NCI-H1694 treated with DMSO at 0.1 percent for 48 hours (cell line): ENCODE results near the gene WDHD1.
A peak's percentile ranks its signal among the peaks of the same experiment; 100 is the strongest.
"Not testable (repeated sequence)": the region's sequence is repeated elsewhere in the genome, so short reads cannot be mapped to it uniquely, and the experiment has no call there.

ENCODE experiments used
- DNase-seq: peaks from one replicate; lab custom pipeline; 2025; lab: John Stamatoyannopoulos, UW

The WDHD1 gene

DNA sequence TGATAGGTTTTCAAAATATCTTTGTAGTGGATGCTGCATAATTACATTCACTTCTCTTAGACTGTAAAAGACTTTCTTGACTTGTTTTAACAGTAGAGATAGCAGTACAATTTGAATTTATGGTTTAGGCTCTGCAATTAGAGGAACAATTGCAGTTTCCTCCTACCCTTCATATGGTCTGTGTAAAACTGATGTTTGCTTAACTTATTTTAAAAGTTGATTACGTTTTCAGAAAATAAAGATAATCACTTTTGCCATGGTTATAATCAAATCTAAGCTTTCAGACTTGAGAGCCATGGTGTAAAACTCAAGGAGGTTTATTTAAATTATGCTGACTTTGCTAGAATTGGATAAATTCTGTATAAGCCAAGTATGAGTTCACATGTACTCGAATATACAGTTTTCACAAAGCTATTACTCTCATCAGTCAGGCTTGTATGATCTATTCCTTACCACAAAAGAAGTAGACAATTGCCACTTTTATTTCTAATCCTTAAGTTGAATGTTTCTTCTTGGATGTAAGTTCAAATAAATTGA is 22.1 kb upstream of the WDHD1 start:
- DNase-seq: no peak

DNA sequence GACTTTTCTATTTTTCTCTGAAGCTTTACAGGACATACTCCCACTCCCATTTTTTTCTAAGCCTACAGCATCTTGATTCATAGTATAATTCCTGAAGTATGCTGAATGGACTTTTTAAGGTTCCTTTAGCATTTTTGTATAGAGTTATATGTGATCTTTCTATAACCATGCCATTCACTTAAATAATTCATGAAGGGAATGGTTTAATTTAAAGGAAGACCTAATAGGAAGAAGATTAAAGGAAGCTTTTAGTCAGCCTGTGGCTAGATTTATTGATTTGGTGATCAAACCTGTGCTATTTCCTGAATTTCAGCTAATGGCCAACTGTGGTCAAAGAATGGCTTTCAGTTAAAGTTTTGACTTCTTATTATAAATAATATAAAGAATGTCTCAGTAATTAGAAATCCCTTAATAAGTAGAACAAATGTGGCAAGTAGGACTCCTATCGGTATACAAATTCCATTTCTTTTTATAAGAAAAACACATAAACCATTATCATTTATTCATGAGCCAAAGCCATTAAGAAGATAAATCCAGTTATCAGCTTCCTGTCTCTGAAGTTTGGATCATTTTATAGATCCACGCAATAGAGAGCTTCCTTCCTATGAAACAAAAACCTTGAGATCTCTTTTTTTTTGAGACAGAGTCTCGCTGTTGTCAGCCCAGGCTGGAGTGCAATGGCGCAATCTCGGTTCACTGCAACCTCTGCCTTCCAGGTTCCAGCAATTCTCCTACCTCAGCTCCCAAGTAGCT is 20.6 kb upstream of the WDHD1 start:
- no peak for DNase-seq

DNA sequence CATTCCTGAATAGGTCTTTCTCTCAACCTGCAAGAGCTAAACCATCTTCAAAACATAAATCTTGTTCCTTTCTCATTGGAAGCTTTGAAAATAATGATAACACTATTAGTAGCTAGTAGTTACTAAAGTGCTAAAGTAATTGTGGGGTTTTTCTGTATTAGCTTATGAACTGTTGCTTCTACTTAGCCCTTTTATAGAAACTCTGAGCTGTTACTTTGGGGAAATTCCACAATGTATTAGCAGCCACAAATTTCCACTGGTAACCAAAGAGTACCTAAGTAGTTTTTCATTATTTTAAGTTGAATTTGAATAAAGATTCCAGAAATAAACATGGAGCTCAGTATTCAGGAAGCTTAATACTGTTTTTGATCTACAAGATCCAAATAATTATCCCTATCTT is 18.2 kb upstream of the WDHD1 start:
- no peak for DNase-seq

DNA sequence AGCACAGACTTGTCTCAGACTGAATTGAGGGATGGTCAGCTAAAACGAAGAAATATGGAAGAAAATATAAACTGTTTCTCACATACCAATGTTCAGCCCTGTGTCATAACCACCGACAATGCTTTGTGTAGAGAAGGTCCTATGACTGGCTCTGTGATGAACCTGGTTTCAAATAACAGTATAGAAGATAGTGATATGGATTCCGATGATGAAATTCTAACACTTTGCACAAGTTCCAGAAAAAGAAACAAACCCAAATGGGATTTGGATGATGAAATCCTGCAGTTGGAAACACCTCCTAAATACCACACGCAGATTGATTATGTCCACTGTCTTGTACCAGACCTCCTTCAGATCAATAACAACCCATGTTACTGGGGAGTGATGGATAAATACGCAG is 16.6 kb upstream of the WDHD1 start:
- no peak for DNase-seq

DNA sequence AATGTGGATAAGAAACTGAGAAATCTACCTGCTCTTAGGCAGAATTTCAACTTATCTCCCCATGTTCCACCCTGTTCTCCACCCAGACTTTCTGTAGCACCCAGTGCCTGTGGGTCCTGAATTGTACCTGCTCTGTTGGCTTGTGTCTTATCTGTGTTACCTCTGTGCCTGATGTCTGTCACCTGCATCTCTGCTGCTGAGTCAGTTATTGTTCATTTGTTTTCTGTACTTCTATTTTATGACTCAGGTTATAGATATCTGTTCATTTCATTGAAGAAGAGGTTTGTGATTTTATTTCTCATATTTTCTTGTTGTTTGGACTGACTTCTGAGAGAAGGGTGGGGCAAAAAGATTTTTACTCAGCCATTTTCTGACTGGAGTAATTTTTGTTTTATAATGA is 11.8 kb upstream of the WDHD1 start:
- no peak for DNase-seq

DNA sequence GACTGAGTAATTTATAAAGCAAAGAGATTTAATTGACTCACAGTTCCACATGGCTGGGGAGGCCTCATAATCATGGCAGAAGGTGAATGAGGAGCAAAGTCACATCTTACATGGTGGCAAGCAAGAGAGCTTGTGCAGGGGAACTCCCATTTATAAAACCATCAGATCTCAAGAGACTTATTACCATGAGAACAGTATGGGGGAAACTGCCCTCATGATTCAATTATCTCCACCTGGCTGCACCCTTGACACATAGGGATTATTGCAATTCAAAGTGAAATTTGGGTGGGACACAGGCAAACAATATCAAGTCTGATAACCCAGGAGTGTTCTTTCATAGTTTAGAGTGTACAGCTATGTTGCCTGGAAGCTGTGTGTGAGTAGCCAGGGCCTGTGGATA is 11.1 kb upstream of the WDHD1 start:
- not testable (repeated sequence) for DNase-seq

DNA sequence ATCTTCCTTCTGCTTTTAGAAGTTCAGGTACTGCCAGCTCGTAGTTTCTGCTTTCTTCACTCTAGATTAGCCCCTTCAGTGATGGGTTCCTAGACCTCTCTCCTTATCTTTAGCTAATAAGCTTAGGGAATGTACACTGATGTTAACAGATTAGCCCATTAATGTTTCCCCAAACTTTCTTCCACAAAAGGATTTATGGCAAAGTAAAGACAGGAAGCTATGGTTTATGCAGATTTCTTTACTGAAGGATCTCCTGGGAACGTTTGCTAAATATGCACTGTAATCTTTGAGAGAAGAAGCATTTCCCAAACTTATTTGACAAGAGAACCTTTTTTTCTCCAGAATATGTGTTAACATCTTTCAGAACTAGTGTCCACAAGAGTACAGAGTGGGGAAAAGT is 4.3 kb upstream of the WDHD1 start:
- DNase-seq: no peak

DNA sequence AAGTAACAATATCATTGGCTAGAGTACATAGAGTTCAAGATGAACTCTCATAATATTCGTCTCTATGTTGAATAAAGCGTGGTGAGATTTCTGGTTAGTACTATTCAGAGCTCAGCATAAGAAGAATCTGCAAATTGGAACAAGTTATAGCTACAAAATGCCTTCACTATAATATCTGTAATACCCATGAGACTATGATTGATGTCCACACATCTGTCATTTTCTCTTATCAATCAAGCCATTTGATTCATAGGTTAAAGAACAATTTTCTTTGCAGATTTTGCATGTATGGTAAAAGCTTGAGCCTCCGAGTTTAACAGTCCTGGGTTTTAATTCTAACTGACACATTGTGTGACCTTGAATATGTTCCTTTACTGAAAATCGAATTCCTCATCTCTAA is 1.6 kb upstream of the WDHD1 start:
- DNase-seq: no peak

DNA sequence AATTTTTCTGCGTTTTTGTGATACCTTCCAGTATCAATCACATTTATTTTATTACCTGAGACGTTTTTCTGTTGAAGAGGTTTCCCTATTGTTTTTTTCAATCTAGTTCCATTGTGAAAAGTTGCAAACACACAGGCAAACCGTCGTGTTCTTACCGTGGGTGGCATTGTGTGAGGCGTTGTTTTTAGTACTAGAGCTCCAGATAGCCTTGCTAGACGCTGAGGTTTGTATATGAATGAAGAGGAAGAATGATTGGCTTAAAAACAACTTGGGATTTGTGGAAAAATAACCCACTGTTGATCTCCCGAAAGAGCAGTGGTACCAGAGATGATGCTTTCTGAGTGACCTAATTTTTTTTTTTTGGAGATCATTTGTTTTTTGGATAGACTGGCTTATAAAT is 1.2 kb upstream of the WDHD1 start:
- no peak for DNase-seq

DNA sequence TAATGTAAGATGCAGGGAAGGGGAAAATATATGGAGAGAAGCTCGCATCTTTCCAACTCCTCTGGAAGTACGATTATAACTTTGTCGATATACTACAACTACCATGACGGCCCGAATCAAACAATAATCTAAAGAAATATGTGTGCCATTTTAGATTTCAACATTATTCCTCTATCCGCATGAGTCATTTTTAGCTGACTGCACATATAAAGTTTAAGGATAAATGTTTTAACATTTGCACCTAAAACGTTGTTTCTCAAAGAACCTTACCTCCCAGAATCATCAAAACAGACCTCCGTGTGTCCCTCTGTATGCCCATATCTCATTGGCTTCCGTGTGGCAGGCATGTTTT is 482 bp downstream of the WDHD1 start:
- DNase-seq: no peak

DNA sequence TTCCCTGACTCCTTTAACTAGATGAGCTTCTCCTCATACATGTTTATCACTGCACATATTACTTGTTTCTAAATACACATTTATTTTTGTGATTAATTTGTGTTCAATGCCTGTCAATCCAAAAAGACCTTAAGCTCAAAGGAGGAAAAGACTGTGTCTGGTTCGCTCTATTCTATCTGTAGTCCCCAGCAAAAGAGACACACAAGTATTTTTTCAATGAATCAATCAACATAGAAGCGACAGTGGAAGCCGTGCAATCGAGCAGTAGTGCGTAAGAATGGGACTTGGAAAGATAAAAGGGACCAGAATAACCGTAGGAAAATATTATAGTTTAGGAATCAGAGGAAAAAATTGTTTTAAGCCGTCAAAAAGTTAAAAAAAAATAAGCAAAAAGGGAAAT is 951 bp downstream of the WDHD1 start:
- no peak for DNase-seq

DNA sequence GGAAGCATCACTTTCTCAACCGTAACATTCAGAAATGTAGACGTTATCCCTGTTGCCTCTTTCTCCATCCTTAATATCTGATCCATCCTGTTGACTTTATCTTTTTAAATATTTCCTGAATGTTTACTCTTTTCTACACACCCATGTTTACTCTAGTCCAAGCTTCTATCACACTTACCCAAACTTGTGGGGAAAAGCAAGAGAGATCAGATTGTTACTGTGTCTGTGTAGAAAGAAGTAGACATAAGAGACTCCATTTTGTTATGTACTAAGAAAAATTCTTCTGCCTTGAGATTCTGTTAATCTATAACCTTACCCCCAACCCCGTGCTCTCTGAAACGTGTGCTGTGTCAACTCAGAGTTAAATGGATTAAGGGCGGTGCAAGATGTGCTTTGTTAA is 2.5 kb downstream of the WDHD1 start:
- DNase-seq: not testable (repeated sequence)

DNA sequence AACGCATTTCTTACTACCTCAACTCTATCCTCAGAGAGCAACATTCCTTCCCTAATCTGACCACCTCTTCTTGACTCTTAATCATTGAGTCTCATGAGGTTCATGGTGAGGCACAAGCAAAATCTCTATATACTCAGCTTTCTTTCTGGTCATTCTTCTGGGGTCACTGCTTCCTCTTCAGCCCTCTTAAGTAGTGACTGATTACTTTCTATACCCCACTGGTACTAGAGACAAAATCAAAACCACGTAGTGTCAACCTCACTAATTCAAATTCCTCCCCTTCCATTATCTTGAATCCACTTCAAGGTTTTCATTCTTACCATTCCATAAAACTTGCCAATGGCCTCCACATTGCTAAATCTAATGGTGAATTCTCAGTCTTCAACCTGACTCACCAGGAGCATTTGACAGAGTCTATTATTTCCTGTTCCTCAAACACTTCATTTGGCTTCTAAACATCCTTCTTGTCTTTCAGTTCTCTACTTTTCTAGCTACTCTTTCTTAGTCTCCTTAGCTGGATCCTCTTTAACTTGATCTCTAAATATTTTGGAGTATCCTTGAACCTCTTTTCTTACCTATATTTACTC is 6.8 kb downstream of the WDHD1 start:
- no peak for DNase-seq

DNA sequence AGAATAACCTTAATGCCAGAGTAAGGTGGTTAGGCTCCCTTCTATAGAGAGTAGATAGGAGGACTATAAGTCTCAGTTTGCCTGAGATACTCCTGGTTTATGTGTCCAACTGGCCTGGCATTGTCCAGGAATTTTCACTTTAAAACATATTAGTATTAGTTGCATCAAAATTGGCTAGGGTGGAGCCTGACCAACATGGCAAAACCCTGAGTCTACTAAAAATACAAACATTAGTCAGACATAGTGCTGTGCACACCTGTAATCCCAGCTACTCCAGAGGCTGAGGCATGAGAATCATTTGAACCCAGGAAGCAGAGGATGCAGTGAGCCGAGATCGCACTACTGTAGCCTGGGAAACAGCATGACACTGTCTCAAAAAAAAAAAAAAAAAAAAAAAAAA is 11.9 kb downstream of the WDHD1 start:
- DNase-seq: no peak

DNA sequence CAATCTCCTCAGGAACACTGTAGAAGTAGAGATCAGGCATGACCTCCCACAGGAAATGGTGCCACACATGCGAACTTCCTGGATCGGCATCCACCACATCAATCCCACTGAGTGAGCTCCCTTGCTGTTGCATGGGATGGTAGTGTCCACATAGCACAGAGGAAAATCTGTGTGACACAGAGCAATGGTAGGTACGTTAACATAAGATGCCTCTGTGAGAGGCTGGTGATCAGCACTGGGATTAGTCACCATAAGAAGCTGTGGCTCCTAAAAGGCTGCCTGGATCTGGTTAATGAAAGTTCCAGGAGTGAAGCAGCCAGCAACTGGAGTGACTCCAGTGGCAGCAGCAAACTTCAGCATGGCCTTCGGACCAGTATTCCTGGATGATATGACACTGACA is 21.8 kb downstream of the WDHD1 start:
- DNase-seq: no peak

DNA sequence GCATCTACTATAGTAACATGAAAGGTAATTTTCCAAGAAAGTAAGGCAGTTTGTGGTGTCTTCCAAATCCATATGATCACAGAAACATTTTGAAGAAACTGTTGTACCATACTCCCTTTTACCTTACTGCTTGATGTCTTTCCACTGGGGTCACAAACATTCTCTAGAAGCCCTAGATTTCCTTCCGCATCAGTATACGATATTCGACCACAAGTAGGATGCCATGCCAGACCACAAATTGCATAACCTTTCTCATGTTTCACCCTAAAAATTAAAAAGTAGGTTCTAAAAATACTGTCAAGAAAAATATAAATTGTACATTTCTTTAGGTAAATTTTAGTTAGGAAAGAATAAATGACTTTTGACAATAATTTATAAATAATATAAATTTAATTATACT is 26.5 kb downstream of the WDHD1 start:
- DNase-seq: no peak

DNA sequence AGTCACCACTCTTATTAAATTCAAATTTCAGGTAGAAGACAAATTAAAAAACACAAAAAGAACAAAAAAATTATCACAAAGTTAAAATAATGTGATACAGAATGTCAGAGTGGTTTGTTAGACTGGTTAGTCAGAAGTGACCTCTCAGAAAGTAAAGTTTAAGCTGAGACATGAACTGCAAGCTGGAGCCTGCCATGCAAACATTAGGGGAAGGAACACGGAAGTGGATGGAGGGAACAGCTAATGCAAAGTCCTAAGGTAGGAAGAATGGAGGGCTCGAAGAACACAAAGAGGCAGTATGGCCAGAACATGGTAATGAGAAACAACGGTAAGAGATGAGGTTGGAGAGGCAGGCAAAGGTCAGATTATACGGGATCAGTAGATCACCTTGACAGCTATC is 41.7 kb downstream of the WDHD1 start:
- DNase-seq: no peak

DNA sequence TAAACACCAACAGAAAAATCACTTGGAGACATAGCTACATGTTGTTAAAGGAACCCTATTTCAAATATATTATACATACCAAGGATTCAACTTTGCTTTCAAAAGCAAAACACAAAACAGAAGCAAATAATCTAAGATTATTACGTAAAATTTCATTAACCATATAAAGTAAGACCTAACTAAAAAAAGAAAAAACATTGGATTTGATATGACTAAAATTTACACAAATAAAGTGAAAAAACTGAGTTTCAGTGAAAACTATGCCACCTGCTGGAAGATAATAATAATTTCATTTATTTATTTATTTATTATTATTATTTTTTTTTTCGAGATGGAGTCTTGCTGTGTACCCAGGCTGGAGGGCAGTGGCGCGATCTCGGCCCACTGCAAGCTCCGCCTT is 45.2 kb downstream of the WDHD1 start:
- DNase-seq: peak; percentile 1

DNA sequence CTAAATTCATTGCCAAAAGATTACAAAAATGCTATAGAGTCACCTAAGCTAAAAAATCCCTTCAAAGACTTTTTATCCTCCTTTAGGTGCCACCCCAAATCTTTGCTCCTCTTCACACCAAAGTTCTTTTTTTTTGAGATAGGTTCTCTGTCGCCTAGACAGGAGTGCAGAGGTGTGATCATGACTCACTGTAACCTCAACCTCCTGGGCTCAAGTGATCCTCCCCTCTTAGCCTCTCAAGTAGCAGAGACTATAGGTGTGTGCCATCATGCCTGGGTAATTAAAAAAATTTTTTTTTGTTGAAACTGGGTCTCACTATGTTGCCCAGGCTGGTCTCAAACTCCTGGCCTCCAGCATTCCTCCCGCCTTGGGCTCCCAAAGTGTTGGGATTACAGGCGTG is 47.9 kb downstream of the WDHD1 start:
- DNase-seq: no peak

DNA sequence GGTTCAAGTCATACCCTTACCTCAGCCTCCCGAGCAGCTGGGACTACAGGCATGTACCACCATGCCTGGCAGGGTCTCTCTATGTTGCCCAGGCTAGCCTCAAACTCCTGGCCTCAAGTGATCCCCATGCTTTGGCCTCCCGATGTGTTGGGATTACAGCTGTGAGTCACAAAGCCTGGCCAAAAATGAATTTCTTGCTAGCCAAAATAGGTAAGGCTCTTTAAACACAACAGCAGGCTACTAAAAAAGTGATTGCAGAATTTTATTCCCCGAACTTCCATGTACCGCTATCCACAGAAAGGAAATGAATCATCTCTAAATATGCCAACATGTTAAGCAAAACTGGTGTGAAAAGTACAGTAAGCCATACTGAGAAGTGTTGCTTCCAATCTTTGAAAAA is 50.6 kb downstream of the WDHD1 start:
- no peak for DNase-seq

DNA sequence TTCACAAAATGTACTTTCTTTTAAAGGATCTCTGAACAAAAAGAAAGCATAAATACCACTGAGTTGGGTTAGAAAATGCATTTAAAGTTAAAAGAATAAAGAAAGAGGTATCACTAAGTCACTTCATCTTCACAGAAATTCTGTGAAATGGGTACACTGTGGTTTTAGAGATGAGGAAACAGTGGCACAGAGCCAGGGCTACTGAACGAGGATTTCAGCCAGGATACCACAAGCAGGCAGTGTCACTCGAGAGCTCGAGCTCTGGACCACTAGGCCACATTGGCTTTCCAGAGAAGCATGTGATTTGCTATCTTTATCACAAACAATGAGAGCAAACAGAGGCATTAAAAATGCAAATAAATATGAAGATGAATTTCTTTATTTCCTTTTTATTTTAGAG is 51.0 kb downstream of the WDHD1 start:
- no peak for DNase-seq

DNA sequence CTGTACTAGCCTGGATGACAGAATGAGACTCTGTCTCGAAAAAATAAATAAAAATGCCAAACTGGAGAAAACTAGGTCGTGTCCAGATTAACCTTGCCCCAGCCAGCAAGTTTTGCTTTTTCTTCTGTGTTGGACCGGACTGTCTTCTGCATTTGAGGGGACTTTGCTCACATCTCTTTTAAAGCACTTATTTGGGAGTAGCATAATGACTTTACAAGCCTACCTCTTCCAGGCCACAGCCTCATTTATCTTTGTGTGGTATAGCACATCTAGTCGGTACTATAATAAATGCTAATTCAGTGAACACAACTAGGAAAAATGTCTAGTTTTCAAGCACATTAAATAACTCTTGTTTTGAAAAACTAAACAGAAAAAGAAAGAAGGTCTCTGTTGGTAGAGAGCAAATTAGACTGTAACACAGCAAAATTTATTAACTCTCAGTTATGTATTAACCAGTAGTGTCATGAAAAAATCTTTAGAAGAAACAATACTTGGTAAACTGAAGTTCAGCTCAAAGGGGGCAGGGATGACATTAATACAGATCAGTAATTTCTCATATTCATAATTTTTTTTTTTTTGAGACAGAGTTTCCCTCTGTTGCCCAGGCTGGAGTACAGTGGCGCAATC is 52.0 kb downstream of the WDHD1 start:
- DNase-seq: no peak

DNA sequence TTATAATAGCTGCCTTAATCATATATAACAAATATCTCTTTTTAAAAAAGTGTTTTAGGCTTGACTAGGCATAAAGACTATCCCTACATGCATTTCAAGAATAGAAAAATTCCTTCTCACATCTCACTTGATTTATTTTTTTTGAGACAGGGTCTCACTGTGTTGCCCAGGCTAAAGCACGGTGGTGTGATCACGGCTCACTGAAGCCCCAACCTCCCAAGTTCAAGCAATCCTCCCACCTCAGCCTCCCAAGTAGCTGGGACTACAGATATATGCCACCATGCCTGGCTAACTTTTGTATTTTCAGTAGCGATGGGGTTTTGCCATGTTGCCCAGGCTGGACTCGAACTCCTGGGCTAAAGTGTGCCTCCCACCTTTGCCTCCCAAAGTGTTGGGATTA is 59.4 kb downstream of the WDHD1 start:
- no peak for DNase-seq

DNA sequence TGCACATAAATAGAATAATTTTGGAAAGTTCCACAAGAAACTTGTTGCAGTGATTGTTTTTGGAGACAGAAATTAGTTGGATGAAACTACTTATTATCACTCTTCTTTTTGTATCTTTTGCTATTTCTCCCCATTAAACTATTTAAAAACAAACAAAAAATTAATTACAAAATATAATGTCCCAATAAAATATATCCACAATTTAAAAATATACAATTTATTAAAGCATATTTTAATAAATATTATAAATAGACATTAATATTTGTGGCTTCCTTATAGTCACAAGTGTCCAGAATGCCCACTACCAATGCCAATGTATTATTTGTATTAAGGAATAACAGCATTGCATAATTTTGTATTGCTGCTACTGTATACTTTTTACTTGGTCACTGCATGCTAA is 71.8 kb downstream of the WDHD1 start:
- no peak for DNase-seq
